HG02798 (cell line): ENCODE data around the gene TBX21.
"Not testable (repeated sequence)": the region's sequence is repeated elsewhere in the genome, so short reads cannot be mapped to it uniquely, and the experiment has no call there.

Source experiments
- ATAC-seq: cut with Tn5 transposase; IDR thresholded peaks from one replicate; pipeline ENCODE4 v1.9.1; 2021; ENCODE audit warnings: mild to moderate bottlenecking; ENCODE audit not compliant: unreplicated experiment, poor library complexity

Gene TBX21

GRCh38 chr17:47727704-47728036, 5.4 kb upstream of the TBX21 start:
- no peak for ATAC-seq

DNA sequence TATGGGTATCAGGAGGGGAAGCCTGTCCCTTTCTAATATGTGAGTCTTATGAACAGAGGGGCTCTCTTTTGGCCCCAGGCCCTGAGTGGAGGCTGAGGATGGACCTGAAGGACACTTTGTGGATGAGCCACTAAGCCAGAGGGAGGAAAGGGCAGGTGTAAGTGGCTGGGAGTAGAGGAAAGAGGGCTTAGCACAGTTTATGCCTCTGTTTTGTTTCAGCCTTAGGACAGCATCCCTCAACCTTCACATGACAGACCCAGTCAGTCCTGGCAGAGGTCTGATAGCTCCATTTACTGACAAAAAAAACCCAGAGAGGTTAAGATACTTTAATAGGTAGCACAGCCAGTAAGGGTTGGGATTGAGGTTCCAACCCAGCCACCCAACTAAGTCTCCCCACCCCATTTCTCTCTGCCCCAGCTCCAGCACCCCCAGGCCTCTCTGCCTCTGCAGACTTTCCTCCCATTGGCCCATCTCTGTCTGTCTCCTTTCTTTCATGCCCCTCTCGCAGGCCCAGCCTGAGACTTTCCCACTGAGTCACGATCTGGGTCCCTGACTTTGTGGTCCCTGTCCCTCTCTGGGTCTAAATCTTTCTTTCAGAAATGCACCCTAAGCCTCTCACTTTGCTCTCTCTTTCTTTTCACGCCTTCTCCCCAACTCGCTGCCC, 4.7 kb upstream of the TBX21 start:
- no peak for ATAC-seq

- ATAC-seq: no peak
These were observed 3.6 kb upstream of the TBX21 start for GRCh38 chr17:47729476-47729875.

GRCh38 chr17:47730681-47731080, 2.4 kb upstream of the TBX21 start:
- ATAC-seq: no peak

GRCh38 chr17:47731396-47731795, 1.6 kb upstream of the TBX21 start:
- ATAC-seq: no peak

GRCh38 chr17:47732399-47733046, 513 bp upstream of the TBX21 start:
- no peak for ATAC-seq

GRCh38 chr17:47733674-47734410, 806 bp downstream of the TBX21 start:
- peak; percentile 18 for ATAC-seq

GRCh38 chr17:47735139-47735464, 2.1 kb downstream of the TBX21 start:
- ATAC-seq: peak; percentile 1

GRCh38 chr17:47735536-47736011, 2.5 kb downstream of the TBX21 start:
- ATAC-seq: peak; percentile 42

DNA sequence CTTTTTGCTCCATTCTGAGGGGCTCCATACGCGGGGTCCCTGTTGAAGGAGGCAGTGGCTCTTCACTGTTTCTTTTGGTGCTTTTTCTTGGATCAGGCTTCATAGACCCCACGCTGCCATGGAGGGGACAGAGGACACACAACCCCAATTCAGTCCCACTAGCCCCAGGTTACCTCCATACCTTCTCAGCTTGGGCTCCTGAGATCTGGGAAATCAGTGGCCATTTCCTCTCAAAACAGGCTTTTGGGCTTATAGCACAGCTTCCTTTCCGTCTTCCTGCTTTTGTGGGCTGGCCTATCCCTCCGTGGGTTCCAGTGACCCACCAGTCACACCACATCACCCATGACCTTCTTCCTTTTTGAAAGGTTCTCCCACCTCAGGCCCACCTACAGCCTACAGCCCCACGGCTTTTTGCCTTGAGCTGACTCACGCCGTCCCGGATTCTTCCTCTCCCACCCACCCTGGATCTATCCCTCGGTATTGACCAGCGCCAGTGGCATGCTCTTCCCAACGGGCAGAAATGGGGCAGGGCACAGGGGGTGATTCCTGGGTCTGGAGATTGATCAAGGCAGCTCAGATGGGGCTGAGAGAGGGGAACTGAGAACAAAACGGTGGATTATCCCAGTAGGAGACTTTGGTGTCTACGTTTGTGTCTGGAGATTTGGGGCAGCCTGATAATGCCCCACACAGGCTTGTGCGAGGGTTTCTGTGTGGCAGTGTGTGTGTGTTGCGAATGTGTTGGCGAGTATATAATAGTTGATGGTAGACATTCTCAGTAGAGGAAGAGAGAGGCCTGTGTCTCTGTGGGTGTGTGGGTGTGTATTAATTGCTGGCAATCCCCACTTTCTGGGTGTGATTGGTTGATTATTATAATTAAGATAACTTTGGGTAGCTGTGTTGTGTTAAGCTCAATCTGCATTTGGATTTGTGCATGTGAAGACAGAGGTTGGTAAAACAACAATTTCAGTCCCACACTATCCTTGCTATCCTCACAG, 3.8 kb downstream of the TBX21 start:
- ATAC-seq: no peak

DNA sequence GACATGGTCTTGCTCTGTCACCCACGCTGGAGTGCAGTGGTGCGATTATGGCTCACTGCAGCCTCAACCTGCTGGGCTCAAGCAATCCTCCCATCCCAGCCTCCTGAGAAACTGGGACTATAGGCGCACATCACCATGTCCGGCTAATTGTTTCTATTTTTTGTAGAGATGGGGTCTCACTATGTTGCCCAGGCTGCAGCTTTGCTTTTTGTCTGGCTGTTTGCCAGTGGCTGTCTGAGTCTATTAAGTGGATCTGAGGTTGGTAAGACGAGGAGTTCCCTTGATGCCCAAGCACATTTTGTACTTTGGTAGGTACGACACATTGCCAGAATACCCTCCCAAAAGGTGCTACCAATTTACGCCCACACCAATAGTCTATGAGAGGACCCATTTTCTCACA, 5.1 kb downstream of the TBX21 start:
- ATAC-seq: no peak

DNA sequence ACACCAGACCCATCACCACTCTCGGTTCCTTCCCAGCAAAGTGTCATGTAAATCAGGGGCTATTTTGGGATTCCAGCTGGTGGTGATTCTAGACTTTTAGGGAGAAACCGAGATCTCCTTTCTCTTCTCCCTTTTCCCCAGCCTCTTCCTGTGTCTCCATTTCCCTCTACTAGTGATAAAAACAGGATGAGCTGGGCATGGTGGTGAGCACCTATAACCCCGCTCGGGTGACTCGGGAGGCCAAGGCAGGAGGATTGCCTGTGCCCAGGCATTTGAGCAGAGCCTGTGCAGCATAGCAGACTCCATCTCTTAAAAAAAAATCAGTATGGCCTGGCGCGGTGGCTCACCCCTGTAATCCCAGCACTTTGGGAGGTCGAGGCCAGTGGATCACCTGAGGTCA, 6.1 kb downstream of the TBX21 start:
- no peak for ATAC-seq

- not testable (repeated sequence) for ATAC-seq
These were observed 6.9 kb downstream of the TBX21 start for GRCh38 chr17:47739945-47740344.

DNA sequence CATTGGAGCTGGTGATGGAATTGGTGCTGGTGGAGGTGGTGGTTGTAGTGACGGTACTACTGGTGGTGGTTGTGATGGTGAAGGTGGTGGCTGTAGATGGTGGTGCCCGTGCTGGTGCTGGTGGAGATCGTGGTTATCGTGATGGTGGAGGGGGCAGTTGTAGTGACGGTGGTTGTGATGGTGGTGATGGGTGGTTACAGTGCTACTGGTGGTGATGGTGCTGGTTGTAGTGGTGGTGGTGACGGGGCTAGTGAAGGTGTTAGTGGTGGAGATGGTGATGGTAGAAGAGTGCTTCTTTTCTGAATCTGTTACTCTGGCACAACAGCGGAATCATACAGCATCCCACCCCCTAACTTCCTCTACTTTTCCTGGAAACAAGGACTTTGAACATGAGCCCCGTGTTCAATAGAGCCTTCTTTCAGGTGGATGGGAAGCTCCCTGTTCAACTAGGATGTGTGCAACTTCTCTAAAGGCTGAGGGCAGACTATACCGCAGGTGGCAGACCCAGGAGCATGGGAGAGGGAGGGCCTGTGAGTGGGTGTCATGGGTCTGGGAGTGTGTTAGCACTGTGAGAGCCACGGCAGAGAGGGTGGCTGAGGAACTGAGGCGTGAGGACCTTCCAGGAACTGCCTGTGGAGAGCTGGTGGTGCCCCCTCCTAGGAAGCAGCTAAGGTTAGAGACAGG, 8.2 kb downstream of the TBX21 start:
- ATAC-seq: no peak

DNA sequence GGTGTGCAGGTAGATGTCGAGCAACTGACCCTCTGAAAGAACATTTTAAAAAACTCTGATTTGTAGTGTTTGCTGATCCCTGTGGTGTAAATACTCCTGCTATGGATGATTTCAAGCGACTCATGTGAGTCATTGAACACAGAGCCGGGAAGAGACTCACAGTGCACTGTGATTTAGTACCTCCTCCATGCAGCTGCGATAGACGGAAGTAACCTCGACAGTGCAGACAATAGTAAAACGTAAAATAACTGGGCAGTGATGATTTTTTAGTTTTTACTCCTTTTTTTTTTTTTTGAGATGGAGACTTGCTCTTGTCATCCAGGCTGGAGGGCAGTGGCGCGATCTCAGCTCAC, 8.7 kb downstream of the TBX21 start:
- ATAC-seq: no peak

DNA sequence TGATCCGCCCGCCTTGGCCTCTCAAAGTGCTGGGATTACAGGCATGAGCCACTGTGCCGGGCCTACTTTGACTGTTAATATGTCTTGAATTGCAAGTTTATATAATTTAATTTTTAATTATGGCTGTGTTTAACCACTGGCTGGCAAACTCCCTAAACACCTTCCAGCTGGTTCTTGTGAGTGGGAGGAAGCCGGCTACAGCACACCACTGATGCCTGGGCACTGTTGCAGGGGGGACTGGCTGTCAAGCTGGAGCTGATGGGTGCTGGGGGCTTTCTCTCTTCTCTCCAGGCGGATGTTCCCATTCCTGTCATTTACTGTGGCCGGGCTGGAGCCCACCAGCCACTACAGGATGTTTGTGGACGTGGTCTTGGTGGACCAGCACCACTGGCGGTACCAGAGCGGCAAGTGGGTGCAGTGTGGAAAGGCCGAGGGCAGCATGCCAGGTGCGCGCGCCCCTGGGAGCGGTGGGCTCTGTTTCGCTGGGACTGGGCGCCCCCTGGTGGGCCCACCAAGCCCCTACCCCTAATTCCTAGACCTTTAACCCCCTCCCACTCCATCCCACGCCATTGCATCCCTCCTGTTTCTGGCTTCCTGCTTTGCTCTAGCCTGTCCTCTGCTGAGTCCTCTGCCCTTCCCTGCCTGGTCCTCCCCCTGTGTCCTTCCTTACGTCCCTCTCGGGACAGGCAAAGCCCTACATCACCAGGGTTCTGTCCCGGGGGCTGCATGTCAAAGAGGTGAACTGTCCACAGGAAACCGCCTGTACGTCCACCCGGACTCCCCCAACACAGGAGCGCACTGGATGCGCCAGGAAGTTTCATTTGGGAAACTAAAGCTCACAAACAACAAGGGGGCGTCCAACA, 9.5 kb downstream of the TBX21 start:
- ATAC-seq: no peak

- ATAC-seq: no peak
These were observed 11.4 kb downstream of the TBX21 start for GRCh38 chr17:47744168-47745036.

- ATAC-seq: no peak
These were observed 12.0 kb downstream of the TBX21 start for GRCh38 chr17:47745037-47745380.
